Measurements from ENCODE around the gene GLCE.
A peak's percentile ranks its signal among the peaks of the same experiment; 100 is the strongest.
"Not testable (repeated sequence)": the region's sequence is repeated elsewhere in the genome, so short reads cannot be mapped to it uniquely, and the experiment has no call there.

The GLCE gene

DNA sequence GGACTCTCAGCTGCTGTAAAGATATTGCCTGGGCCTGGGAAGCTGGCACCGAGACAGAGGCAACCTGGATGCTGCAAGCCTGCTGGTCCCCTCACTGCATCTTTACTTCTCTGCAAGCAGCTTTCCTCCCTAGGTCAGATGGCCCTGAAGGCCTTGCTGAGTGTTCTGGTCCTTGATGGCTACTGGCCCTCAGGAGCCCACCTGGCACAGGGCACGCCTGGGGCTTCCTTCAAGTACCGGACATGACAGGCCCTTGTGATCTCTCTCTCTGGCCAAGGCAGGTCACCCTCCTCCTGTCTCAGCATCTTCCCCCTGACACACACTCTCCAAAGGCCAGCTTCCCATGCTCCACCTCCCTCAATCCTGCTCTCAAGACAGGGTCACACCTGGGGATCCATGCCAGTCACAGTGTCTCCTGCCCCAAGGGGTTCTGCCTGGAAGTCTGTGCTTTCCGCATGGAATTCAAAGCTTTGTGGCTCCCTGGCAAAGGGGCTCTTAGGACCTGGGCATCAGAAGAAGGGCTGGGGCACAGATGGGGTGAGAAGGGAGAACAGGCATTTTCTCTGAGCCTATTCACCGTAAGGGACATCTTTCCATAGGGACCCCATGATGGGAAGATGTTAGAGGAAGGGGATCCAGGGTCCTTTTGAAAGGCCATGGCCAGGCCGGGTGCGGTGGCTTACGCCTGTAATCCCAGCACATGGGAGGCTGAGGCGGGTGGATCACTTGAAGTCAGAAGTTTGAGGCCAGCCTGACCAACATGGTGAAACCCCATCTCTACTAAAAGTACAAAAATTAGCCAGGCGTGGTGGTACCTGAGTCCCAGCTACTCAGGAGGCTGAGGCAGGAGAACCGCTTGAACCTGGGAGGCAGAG, 133.5 kb downstream of the GLCE start:
- H3K4me3 ChIP-seq (ENCODE audit: low read depth, low read length) = no peak overlapping the region

DNA sequence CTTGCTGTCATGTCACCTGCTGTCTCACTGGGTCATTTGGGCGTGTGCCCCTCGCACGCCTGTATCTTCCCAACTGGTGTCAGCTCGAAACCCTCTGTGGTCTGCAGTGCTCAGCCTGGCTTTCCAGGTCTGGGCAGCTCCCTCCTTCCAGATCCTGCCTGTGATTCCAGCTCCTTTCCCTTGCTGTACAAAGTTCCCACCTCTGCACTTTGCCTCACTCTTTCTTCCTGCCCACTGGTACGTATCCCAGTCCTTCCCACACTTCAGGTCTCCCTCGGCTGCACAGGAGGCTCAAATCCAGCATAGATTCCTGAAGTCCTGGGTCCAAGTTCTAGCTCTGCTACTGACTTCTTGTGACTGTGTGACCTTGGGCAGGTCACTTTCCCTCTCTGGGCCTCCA, 136.2 kb downstream of the GLCE start:
- H3K4me3 ChIP-seq (ENCODE audit: low read depth, low read length) = no peak overlapping the region

DNA sequence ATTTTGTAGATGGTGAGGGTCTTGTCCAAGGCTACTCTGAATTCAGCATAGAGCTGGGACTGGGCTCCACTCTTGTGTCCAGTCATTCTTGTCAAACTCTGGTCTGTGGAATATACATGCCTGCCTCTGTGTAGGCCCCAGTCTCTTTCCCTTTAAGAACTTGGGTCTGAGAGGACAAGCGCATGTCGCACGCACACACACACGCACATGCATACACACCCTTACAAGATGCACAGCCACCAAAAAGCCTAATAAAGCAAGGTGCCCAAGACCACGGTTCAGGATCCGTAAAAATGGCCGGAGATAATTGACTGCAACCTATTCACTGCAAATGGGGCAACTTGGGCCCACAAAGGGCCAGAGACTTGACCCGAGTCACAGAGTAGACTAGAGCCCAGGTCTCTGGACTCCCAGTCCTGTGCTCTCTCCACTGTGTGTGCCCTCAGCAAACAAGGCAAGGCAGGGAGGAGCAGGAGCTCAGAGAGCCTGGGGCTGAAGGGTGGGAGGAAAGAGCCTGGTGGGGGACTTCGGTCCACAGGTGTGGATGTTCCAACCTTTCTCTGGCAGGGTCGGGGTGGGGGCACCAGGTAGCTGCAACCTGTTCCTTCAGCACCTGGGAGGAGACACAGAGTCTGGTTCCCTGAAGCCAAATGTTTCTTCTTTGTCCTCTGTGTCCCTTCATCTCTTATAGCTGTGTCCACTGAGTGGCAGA, 137.4 kb downstream of the GLCE start:
- H3K4me3 ChIP-seq (ENCODE audit: low read depth, low read length) = no peak overlapping the region

DNA sequence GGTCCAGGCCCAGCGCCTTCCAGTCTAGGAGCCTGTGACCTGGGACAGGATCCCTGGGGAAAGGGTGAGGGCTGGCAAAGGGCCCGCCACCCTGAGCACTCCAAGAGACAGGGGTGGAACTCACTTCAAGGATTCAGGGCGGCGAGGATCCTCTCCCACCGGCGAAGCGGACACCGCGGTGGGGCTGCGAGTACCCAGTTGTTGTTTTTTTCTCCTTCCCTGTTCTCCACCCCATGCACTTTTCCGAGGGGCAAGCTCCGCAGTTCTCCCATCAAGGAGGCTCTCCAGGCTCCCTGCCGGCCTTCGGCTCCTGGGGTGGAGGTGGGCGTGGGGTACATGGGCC, 137.9 kb downstream of the GLCE start:
- peak overlapping the region; percentile 40 for H3K4me3 ChIP-seq (ENCODE audit: low read depth, low read length)

DNA sequence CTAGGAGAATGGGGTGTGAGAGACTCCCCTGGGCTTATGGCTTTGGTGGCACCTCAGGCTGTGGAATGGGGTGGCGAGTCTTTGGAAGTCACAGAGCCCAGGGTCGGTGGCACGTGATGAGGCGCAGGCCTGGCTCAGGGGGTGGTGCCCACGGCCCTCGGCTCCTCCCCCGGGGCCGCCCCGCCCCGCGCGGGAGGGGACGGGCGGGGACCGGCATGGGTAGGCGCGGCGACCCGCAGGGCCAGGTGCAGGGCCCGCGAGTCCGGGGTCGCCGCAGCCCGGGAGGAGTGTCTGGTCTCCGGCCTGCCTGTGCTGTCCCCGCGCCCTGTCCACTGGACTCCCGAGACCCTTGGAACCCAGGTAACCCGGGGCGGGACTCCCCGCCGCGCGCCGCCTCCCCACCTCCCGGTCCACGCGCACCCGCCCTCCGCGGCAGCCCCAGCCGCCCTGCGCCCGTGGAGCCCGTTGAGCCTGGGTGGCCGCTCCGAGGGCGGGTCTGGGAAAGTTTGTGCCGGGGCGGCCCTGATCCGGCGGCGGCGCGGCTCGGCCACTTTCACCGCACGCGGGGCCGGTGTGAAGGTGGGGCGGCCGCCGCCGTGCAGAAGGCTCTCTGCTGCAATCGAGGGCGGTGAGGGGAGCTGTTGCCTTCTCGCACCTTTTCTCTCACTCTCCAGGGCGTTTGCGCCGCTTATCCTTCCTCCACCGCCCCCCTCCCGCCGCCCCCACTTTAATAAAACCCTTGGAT, 138.4 kb downstream of the GLCE start, which contains the start of gene PAQR5:
TSS of gene PAQR5 (plus strand) at position 216 of the 745 bp plus-strand sequence. CDS start 61,169 bp downstream, outside the sequence.
- peak within 1 kb of the TSS; percentile 40 for H3K4me3 ChIP-seq (ENCODE audit: low read depth, low read length)

DNA sequence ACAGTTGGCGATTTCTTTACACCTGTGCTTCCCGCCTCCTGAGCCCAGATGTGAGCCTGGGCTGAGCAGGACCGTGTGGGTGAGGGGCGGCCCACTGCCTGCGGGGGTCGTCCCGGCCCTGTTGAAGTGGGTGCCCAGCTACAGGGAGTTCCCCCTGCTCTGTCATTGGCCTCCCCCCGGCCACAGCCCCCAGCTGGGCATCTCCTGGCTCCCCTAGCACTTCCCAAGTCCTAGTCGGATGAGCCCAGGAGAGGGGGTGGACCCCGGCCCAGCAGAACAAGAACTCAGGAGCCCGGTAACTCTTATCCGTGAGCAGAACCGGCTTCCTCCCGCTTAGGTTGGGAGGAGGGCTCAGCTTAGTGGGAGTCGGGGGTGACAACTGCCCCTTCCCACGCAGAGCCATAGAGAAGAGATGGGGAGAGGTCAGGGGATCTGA, 139.0 kb downstream of the GLCE start:
- H3K4me3 ChIP-seq (ENCODE audit: low read depth, low read length) = peak overlapping the region; percentile 40

DNA sequence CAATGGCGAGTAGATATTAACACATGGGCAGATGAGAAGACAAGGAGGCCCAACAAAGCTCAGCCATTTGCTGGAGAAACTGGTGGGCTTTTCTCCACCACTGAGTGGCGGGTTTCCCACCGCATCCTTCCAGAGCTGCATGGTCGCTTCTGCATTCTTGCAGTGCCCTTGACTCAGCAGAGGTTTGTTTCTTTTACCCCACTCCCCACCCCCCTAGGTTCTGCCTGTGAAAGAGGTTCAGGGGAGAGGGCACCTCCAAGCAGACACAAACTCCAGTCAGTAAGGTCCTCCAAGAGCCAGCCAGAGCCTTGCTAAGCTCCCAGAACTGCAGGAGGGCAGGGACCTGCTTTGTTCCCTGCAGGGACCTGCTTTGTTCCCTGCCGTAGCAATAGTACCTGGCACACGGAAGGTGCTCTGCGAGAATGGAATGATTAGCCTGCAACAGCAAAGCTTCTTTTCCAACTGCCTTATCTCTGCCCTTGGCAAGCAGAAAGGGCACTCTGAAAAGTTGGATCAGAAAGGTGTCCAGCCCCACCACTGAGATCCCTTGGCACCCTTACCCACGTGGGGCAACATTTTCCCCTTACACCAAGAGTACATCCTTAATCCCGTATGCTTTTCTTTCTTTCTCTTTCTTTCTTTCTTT, 139.6 kb downstream of the GLCE start:
- no peak overlapping the region for H3K4me3 ChIP-seq (ENCODE audit: low read depth, low read length)

DNA sequence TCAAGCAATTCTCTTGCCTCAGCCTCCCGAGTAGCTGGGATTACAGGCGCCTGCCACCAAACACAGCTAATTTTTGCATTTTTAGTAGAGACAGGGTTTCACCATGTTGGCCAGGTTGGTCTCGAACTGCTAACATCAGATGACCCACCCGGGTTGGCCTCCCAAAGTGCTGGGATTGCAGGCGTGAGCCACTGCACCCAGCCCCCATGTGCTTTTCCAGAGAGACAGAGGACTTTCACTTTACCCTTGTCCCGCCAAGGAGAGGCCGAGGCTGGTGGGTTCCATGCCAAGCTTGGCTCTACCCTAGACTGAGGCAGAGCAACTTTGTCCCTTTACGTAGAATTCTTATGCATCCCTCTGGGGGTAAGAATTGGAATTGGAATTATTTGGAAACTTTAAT, 140.7 kb downstream of the GLCE start:
- H3K4me3 ChIP-seq (ENCODE audit: low read depth, low read length) = not testable (repeated sequence)

DNA sequence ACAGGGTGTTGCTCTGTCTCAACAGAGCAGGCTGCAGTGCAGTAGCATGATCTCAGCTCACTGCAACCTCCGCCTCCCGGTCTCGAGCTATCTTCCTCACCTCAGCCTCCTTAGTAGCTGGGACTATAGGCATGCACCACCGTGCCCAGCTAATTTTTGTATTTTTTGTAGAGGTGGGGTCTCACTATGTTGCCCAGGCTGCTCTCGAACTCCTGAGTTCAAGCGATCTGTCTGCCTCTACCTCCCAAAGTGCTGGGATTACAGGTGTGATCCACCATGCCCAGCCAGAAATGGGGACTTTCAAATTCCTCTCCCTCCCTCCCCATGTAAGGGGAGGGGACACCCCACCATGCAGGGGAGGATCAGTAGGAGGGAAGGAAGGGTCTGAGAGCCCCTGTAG, 141.7 kb downstream of the GLCE start:
- not testable (repeated sequence) for H3K4me3 ChIP-seq (ENCODE audit: low read depth, low read length)

DNA sequence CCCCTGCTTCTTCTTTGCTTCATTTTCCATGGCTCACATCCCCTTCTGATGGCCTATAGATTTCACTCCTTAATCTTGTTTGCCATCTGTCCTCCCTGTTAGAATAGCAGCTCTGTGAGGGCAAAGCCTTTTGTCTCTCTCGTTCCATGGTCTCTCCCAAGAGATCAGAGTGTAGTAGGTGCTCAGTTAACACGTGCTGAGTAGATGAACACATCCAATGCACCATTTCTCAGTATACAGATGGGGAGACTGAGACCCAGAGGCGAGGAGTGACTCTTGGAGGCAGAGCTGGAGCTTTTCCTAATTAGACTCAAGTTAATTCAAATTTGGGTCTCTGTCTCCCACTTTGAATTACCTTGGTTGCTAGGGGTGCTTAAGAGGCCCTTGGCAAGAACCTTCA, 142.5 kb downstream of the GLCE start:
- H3K4me3 ChIP-seq (ENCODE audit: low read depth, low read length) = no peak overlapping the region

DNA sequence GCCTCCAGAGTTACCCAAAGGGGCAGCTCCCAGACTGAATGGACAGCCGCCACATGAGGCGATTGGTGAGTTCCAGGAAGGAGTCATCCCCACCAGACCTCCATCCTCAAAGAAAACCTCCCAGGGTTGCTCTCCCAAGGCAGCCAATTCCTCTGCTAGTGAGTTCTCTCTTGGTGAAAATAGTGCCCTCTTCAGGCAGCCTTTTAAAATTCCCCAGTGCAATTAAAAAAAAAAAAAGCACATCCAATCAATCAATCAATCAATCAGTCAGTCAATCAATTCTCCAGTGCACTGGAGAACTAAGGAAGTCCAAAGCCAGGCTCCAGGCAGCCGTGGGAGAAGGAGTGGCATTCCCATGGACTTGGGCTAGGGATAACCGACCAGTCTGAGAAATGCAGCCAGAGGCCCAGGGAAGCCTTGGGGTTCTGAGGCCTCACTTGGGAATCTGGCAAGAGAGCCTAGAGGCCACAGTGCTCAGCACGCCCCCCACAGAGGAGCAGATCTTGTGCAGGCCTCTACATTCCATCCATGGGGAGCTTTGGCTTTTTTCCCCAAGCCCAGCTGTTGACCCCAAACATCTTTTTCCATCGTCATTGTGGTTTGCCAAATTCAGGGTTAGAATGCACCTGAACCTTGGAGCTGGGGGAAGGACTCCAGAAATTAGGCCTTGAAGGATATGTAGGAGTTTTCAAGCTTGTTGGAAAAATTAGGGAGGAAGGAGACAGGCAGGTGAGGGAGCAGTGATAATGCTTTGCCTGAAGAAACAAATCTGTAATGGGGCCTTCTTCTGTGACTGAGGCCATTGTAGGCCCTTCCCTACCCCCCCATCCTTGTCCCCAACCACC, 143.1 kb downstream of the GLCE start:
- no peak overlapping the region for H3K4me3 ChIP-seq (ENCODE audit: low read depth, low read length)

DNA sequence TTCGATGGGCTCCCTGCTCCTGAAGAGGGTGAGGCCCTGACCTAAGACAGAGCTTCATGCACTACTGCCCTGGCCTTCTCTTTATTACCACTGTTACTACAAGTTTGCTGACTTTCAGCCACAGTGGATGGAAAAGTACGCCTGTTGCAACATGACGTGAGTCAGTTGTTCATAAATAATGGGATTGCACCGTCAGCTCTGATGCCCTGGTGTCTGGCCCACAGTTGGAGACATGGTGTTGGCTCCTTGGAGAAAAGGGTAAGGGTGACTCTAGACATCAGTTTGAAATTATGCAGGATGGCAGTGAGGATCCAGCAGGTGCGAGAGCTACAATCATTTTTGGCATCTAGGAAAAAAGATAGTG, 143.7 kb downstream of the GLCE start:
- H3K4me3 ChIP-seq (ENCODE audit: low read depth, low read length) = no peak overlapping the region

DNA sequence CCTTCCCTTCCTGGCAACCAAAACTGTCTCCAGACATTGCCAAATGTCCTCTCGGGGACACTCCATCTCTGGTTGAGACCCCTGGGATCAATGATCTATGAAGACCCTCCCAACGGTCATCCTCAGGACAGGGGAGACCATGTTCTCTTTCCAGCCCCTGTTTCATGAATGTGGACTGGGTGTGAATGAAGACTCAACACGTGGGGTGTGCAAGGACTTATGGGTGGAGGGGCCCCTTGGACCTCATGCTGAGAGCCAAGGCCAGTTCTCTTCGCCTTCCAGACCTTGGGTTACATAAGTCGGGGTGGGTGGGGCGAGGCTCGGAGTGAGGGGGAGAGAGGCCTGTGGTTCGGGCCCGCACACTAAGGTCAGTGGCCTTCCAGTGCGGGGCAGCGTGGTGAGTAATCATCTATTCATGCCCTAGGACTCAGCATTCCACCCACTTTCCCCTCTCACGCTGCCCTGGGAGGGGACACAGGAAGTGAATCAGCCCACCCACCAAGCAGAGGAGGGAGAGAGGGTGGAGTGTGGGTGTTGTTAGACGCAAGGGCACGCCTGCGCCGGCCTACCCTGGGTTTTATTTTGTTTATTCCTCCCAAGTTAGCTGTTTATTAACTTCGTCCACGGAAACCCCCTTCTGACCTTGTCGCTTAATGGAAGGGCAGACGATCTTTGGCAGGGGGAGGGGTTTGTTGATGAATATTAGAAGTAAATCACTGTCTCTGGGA, 144.9 kb downstream of the GLCE start:
- H3K4me3 ChIP-seq (ENCODE audit: low read depth, low read length) = no peak overlapping the region

DNA sequence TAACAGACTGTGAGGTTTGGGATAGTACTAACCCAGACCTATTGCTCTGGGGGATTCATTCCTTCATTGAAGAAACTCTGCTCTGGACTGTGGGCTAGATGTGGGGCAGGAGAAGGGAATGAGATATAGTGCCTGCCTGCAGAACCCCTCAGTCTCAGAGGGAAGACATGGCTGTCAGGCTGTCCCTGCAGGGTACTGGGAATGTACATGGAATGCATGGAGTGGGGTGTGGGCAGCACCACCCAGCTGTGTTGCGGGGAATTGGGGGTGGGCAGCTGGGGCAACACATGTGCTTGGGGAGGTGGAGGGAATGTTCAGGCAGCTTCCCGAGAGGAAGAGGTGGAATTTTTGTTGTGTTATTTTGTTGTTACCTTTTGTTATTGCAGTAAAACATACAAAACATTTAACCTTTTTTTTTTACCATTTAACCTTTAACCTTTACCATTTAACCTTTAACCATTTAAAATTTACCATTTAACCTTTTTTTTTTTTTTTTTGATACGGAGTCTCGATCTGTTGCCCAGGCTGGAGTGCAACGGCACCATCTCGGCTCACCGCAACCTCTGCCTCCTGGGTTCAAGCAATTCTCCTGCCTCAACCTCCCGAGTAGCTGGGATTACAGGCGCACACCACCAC, 145.6 kb downstream of the GLCE start:
- no peak overlapping the region for H3K4me3 ChIP-seq (ENCODE audit: low read depth, low read length)

DNA sequence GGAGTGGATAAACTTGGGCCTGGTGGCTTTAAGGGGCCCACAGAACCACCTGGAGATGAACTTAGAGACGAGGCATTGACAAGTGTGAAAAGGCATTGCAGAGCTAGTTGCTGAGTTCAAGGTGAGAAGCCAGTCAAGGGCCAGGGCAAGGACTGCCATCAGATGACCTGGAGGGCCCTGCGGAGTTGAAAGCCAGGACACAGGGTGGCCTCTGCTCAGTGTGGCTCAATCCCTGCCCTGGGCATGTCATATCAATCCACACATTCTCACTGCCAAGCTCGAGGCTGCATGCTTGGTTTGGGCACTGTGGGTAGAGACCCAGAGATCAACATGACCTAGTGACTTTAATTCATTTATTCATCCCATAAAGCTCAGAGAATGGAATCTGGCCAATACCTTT, 147.5 kb downstream of the GLCE start:
- H3K4me3 ChIP-seq (ENCODE audit: low read depth, low read length) = no peak overlapping the region

DNA sequence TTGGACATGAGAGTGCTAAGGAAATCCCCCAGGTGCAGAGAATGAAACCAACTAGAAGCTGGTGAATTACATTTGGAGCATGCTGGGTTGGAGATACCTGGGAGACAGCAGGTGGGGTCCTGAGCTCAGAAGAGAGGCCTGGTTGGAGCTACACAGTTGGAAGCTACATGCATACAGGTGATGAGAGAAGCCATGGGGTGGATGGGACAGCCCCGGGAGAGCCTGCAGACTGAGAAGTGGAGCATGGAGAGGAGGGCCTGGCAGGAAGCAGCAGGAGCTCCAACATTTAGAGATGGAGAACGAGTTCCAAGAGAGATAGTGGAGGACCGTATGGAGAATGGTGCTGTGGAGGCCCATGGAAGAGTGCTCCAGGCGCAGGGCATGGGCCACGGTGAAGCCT, 148.5 kb downstream of the GLCE start:
- no peak overlapping the region for H3K4me3 ChIP-seq (ENCODE audit: low read depth, low read length)

DNA sequence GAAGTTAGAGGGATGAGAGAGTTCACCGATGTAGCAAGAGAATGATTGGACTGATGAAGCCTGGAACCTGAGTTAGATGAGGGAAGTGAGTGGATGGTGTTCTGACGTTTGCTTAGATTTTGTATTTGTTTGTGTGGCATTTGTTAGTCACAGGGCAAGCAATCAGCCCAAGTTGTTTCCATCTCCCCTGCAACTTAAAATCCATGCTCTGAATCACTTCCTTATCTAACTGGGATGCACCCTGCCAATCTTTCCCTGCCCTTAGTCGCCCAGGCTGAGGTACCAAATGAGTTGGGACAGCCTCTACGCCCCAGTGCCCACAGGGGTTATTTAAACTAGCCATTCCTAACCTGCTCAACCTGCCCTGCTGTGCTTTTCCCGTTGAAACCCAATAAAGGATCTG, 150.9 kb downstream of the GLCE start:
- H3K4me3 ChIP-seq (ENCODE audit: low read depth, low read length) = no peak overlapping the region

DNA sequence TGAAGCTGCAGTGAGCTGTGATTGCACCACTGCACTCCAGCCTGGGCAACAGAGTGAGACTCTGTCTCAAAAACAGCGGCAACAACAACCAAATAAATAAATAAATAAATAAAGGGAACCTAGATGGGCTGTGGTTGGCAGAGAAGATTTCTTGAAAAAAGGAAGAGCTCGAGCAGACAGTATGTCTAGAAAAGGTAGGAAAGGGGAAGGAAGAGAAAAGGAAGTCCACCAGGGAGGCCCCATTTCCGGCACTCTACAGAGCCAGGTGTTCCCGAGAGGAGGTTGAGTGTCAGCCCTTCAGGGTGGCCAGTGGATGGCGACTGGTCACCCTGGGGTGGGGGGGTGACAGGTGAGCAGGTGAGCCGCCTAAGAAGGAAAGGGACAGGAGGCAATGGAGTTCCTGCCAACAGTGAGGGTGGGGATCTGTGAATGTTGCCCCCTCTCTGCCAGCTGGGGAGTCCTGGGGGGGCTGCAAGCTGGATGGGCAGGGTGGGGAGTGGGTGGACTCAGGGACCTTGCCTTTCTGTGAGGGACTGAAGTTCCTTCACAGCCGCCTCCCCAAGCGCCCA, 153.1 kb downstream of the GLCE start:
- no peak overlapping the region for H3K4me3 ChIP-seq (ENCODE audit: low read depth, low read length)

DNA sequence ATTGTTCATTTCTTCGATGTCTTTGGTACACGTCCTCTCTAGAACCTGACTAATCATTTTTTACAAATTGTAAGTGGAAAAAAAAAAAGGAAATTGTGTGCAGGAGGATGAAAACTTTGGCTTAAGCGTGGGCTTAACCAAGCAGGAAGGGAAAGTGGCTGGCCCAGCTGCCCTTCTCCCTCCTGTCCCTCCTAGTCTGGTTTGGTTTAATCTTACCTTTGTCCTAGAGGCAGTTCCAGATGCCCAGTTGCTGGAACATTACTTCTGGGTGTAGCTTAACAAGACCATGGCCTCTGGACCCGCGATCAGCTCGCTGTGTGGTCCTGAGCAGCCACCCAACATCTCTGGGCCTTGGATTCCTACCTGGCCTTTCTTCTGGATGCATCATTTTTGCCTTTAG, 153.7 kb downstream of the GLCE start:
- no peak overlapping the region for H3K4me3 ChIP-seq (ENCODE audit: low read depth, low read length)
